Lower leg skin (tissue), 4 donors: ENCODE measurements around the gene ST3GAL4. TPM values are rescaled to one million over a fixed set of nuclear protein-coding genes. Genes with fewer than 3 reads are reported as not detected.

Source experiments
- DNase-seq, 2 donors: peaks; one replicate each; pipeline ENCODE4 v3.0.0-alpha.2; 2019; ENCODE audit warnings: low spot score in 2 of 2
- H3K4me3 ChIP-seq: fragments of 200-600 bp; sonication (generic); 2 replicates; pipeline ENCODE4 v1.5.1; 2017; ENCODE audit warnings: mild to moderate bottlenecking, low read depth; ENCODE audit not compliant: poor library complexity, severe bottlenecking
- CTCF ChIP-seq, 3 donors: fragments of 450-650 bp; IDR thresholded peaks; one replicate each; pipeline ENCODE4 v1.5.1; 2016; ENCODE audit warnings: antibody characterized with exemption in 3 of 3, mild to moderate bottlenecking in 3 of 3, moderate library complexity in 2 of 3
- POLR2A ChIP-seq, 2 donors: fragments of 450-650 bp; IDR thresholded peaks; one replicate each; pipeline ENCODE4 v1.6.1; 2016 to 2017; ENCODE audit warnings: antibody characterized with exemption in 2 of 2, mild to moderate bottlenecking in 1 of 2, moderate library complexity in 1 of 2
- WGBS, 2 donors: methylation state at CpG; one replicate each; pipeline ENCODE4 v1.1.5; 2018; 5-methylcytosine and 5-hydroxymethylcytosine counted together
- intact Hi-C: fragments of 100-400 bp; cut with DNase I; formaldehyde crosslinking; loops from one replicate; pipeline ENCODE4 v1.15.0; 2023; ENCODE audit warnings: low total_unique reads
- total RNA-seq, 4 donors: library from RNA; depleted of rRNA; stranded (reverse); fragments of >200 nt; gene quantifications; one replicate each; pipeline ENCODE4 v1.1.0, GENCODE V29; 2016

Gene ST3GAL4
- total RNA-seq, 4 donors from 2014 or later, result 12.6 to 27.0 (median 17.1) TPM

- H3K4me3 ChIP-seq, result no peak overlapping the region
- intact Hi-C loops, result no loop called here
- WGBS, 2 donors, result 94 to 100% methylated on average over 1 of the region's 1 CpG
- TF ChIP-seq POLR2A (IDR thresholded peaks at IDR 0.05) (no peak), CTCF (IDR thresholded peaks at IDR 0.05) (no peak)
- no peak for DNase-seq
Observed at GRCh38 chr11:126398721-126399120, 43.2 kb downstream of the ST3GAL4 start.

- intact Hi-C loops, result loop anchor here (5.0 kb wide), 1 partner anchor 1323 kb away; no protein-coding TSS in a partner anchor
- no peak for TF ChIP-seq POLR2A (IDR thresholded peaks at IDR 0.05)
- TF ChIP-seq CTCF (IDR thresholded peaks at IDR 0.05), result no peak
- no peak overlapping the region for H3K4me3 ChIP-seq
- no peak for DNase-seq
Observed at GRCh38 chr11:126400019-126400418, 44.5 kb downstream of the ST3GAL4 start.

- DNase-seq, result no peak
- TF ChIP-seq CTCF (IDR thresholded peaks at IDR 0.05), result no peak
- TF ChIP-seq POLR2A (IDR thresholded peaks at IDR 0.05), result no peak
- intact Hi-C loops, result loop anchor here (5.0 kb wide), 1 partner anchor 1323 kb away; no protein-coding TSS in a partner anchor
- no peak overlapping the region for H3K4me3 ChIP-seq
- 95 to 96% methylated on average over 6 of the region's 6 CpGs for WGBS, 2 donors
Observed at GRCh38 chr11:126400479-126400878, 45.0 kb downstream of the ST3GAL4 start.

GRCh38 chr11:126403022-126403581 is 47.6 kb downstream of the ST3GAL4 start:
- H3K4me3 ChIP-seq, result no peak overlapping the region
- intact Hi-C loops, result loop anchor here (5.0 kb wide), 1 partner anchor 1326 kb away; no protein-coding TSS in a partner anchor
- TF ChIP-seq POLR2A (IDR thresholded peaks at IDR 0.05) (no peak), CTCF (IDR thresholded peaks at IDR 0.05) (no peak)
- DNase-seq, result no peak
- WGBS, 2 donors, result 38 to 59% methylated on average over 15 of the region's 15 CpGs

- no peak for DNase-seq
- 80 to 84% methylated on average over 8 of the region's 8 CpGs for WGBS, 2 donors
- no peak overlapping the region for H3K4me3 ChIP-seq
- no peak for TF ChIP-seq CTCF (IDR thresholded peaks at IDR 0.05)
- no peak for TF ChIP-seq POLR2A (IDR thresholded peaks at IDR 0.05)
- intact Hi-C loops, result loop anchor here (5.0 kb wide), 1 partner anchor 1326 kb away; no protein-coding TSS in a partner anchor
Observed at GRCh38 chr11:126403658-126404057, 48.2 kb downstream of the ST3GAL4 start.

GRCh38 chr11:126404367-126404766 is 48.9 kb downstream of the ST3GAL4 start:
- H3K4me3 ChIP-seq, result no peak overlapping the region
- 89 to 94% methylated on average over 5 of the region's 5 CpGs for WGBS, 2 donors
- no peak for DNase-seq
- intact Hi-C loops, result loop anchor here (5.0 kb wide), 1 partner anchor 1327 kb away; no protein-coding TSS in a partner anchor
- TF ChIP-seq POLR2A (IDR thresholded peaks at IDR 0.05) (no peak), CTCF (IDR thresholded peaks at IDR 0.05) (no peak)
